Umbilical cord (tissue), 2 donors: ENCODE data around the gene EPHA10. TPM values are rescaled to one million over a fixed set of nuclear protein-coding genes. Genes with fewer than 3 reads are reported as not detected.

Experiments used
- DNase-seq: peaks from one replicate; pipeline ENCODE4 v3.0.0-alpha.2; 2015; ENCODE audit warnings: low spot score
- total RNA-seq: library from RNA; depleted of rRNA; stranded (reverse); fragments of >200 nt; gene quantifications from one replicate; pipeline ENCODE4 v1.2.3, GENCODE V29; 2014; ENCODE audit warnings: low replicate concordance; ENCODE audit not compliant: insufficient read depth

The EPHA10 gene
- total RNA-seq, 1 donor from 2014 or later: 21.2 TPM

- DNase-seq: no peak
Observed at GRCh38 chr1:37734629-37735591, 30.0 kb downstream of the EPHA10 start.

GRCh38 chr1:37732111-37732780 is 32.7 kb downstream of the EPHA10 start:
- no peak for DNase-seq

DNA sequence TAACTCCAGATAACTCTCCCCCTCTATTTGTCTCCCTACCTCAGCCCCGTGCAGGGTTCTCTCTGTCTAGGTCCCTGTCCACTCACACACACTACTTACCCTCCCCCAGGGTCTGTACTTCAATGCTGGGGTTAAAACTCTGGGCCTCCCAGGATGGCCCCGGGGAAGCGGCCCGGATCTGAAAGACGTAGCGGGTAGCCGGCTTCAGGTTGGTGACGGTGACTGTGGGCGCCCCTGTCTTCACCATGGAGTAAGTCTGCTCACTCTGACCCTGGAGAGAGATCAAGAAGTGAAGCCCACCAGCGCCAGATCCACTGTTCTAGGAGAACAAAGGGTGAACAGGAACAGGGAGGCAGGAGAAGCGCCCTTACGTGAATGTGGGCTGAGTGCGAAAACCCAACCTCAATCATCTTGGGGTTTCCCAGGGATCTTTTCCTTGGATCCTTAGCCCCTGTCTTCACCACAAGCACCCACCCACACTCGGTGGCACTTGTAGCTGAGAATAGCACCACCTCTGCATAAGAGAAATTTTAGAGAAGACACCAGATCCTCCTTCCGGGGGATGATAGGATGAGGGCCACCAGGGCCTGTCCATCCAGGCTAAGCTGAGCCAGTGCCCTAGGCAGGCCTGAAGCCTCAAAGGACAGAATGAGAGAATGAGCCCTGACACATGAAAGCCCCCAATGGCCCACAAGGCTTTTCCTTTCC is 33.5 kb downstream of the EPHA10 start:
- DNase-seq: no peak

GRCh38 chr1:37730376-37730775 is 34.5 kb downstream of the EPHA10 start:
- no peak for DNase-seq

DNA sequence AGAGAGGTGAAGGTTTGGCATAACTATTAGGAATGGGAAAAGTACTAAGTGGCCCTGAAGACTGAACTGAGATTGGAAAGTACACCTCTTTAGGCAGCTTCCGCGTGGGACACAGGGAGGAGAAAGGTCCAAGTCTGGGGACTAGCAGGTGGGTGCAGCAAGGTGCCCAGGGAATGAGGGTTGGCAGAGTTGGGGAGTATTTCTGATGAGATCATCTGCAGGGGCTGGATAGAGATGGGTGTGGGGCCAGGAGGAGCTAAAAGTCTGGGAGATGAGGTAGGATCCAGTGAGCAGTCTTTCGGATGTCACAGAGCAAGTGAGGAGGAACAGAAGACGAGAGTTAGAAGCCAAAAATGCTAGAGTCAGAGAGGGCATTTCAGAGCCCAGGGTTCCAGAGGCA is 36.5 kb downstream of the EPHA10 start:
- no peak for DNase-seq

- DNase-seq: peak; percentile 92
Observed at GRCh38 chr1:37726751-37727585, 38.0 kb downstream of the EPHA10 start.

DNA sequence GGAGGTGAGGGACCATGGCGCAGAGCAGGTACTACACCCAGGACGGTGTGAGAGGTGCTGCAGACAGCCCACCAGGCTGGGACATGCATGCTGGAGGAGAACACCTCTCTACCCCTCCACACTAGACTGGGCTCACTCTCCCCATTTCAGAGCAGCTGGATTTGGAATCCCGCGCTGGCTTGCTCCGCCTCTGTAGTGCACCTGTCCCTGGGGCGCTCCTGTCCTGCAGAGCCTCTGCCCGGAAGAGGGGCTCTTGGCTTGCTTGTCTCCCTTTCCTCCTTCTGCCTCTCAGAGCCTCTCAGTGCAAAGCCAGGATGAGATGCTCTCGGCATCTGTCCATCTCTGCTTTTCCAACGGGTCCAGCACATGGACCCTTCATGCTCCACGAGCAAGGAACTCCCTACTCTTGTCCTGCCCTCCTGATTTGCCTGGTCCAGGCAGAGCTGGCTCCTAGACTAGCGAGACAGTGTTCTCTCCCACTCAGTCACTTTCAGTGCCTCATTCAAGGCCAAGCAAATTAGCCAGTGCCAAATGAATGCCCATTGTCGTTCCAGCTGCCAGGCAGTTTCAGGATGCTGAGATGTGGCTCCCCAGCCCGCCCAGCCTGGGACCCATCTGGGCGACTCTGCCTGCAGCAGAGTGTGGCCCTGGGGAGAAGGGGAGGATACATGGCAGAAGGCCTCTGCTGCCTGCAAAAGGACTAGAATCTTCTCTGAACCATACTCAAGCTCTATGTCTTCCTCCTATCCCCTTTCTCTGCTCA is 38.9 kb downstream of the EPHA10 start:
- DNase-seq: peak; percentile 7

DNA sequence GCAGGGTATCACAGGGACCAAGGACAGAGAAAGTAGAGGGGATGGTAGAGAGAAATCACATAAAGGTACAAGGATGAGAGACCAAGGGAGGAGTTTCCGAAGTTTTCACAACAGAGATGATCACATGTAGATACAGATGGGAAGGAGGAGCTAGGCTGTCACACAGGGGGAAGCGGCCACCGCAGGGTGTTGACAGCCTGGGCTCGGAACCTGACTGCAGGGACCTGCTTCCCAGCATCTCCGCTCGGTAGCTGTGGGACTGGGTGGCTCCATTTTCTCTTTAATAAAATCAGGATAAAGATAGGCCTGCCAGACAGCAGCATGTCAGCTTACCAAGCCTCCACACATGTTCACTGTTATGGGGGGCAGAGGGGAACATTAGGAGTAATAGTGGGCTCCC is 40.3 kb downstream of the EPHA10 start:
- no peak for DNase-seq

DNA sequence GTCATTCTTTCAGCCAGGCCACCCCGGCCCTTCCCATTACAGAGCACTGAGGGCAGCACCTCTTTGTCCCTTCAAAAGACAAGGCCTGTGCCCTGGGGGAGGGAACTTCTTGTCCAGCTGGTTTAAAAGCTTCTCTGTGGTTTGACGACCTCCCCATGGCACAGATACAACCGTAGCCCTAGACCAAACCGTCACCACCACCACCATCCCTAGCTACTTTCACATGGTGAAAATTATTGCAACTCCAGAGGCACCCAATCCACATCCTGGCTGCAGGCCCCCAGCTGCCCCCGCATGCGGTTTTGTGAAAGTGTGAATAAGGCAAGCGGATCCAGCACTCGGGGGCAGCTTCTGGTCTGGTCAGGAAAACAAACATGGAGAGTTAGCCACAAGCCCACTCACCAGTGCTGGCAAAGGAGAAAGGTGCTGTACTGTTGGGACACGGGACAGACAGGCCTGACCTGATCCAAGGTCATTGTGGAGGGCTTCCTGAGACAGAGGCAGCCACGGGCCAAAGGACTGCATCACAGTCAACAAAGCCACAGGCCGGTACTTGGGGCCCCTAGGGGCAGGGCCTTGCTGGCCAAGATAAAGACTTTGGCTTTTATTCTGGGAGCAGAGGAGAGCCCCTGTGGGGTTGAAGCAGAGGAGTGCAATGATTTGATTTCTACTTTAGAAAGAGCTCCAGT is 41.4 kb downstream of the EPHA10 start:
- DNase-seq: no peak

- no peak for DNase-seq
Observed at GRCh38 chr1:37723072-37723389, 41.9 kb downstream of the EPHA10 start.

- no peak for DNase-seq
Observed at GRCh38 chr1:37722181-37723071, 42.5 kb downstream of the EPHA10 start.

DNA sequence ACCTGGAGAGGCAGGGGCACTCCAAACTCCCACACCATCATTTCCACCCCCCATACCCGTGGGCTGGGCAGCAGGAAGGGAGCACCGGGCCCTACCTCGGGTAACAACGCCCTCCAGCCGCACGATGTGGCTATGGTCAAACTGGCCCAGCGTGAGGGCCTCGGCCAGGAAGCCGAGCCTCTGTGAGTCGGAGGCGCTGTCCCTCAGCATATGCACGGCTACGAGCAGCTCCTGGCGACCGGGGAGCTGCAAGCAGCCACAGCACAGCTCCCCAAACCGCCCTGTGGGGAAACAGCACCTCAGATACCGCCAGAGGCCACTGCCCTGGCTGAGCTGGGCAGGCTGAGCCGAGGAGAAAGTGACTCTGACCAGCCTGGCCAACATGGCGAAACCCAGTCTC is 43.4 kb downstream of the EPHA10 start:
- DNase-seq: no peak

- DNase-seq: no peak
Observed at GRCh38 chr1:37720231-37721130, 44.4 kb downstream of the EPHA10 start.

DNA sequence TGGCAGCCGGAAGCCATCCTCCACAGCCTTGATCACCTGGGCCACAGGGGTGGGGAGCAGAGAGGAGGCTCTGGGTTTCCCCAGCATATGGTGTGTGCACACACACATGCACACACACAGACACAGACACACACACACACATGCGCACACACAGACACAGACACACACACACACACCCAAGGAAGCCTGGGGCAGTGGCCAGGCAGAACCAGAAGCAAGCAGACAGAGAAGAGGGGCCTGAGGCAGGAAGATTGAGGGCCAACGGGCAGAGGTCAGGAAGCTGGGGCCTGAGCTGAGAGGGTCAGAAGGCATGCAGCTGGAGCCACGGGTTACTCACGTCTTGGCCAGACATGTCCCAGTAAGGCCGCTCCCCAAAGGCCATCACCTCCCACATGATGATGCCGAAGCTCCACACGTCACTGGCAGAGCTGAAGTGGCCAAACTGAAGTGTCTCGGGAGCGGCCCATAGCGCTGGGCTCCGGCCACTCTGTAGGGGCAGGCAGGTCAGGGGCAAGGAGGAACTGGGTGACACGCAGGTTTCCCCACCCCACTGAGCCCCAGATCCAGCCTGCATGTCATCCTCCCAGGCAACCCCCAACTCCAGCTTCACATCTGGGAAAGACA is 45.2 kb downstream of the EPHA10 start:
- no peak for DNase-seq

DNA sequence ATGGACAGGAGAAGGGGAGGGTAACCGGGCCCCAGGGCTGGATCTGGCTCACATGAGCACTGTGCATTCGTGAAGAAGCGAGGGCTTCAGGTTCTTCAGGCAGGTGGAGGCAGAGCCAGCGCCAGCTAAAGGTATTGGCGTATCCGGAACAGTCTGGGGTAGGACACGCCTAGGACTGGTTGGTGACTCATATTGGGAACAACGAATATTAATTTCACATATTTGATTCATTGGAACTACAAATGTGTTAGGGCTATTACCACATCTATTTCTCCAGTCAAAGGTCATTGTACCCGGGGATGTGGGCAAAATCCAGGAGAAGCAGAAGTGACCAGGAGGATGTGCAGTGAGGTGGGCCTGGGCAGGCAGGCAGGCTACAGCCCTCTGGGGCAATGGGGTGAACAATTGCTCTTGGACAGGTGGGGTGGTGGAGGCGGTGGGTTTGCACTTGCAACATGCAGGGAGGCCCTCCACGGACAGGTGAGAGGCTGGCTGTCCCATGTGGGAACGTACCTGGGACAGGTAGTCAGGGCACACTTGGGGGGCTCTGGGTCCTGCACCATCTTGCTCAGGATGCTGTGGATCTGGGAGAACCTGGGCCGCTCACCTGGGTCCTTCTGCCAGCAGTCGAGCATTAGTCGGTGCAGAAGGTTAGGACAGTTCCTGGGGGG is 45.9 kb downstream of the EPHA10 start:
- no peak for DNase-seq

- no peak for DNase-seq
Observed at GRCh38 chr1:37718181-37718900, 46.6 kb downstream of the EPHA10 start.
